SU-DHL-6 (cell line): ENCODE data around the gene PIRT.

Source experiments
- EZH2phosphoT487 ChIP-seq: fragments of 200-600 bp; sonication (generic), shearing (Covaris generic); conservative IDR thresholded peaks from 2 replicates; pipeline ENCODE4 v1.6.1; 2018; ENCODE audit warnings: mild to moderate bottlenecking, antibody characterized with exemption, low read length, moderate library complexity, mixed read lengths
- TF ChIP-seq, protein P1 (sequence below): fragments of 200-600 bp; sonication (generic); IDR thresholded peaks from one replicate; pipeline ENCODE4 v1.5.1; 2017; ENCODE audit warnings: antibody characterized with exemption, mild to moderate bottlenecking, low read length, moderate library complexity; ENCODE audit not compliant: insufficient read depth, poor library complexity, severe bottlenecking

DNA sequence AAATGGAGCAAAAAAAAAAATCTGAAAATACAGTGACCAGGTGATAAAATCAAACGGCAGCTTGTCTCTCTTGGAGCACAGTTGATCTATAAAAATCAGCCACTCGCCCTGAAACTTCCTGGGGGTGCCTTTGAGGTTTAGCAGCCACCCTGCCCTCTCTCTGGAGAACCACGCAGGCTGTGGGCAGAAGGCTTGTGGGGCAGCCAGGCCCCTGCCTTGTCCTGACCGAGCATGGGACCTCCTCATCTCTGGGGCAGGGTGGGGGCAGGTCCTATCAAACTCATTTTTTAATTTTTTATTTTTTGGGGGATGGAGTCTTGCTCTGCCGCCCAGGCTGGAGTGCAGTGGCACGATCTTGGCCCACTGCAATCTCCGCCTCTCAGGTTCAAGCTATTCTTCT, 39.0 kb downstream of the PIRT start:
- TF ChIP-seq, protein P1, sequence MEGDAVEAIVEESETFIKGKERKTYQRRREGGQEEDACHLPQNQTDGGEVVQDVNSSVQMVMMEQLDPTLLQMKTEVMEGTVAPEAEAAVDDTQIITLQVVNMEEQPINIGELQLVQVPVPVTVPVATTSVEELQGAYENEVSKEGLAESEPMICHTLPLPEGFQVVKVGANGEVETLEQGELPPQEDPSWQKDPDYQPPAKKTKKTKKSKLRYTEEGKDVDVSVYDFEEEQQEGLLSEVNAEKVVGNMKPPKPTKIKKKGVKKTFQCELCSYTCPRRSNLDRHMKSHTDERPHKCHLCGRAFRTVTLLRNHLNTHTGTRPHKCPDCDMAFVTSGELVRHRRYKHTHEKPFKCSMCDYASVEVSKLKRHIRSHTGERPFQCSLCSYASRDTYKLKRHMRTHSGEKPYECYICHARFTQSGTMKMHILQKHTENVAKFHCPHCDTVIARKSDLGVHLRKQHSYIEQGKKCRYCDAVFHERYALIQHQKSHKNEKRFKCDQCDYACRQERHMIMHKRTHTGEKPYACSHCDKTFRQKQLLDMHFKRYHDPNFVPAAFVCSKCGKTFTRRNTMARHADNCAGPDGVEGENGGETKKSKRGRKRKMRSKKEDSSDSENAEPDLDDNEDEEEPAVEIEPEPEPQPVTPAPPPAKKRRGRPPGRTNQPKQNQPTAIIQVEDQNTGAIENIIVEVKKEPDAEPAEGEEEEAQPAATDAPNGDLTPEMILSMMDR: no peak
- no peak for TF ChIP-seq EZH2phosphoT487
